Mesothelial cell of epicardium (in vitro differentiated cells): Measurements from ENCODE around the gene FBXW12. TPM values are rescaled to one million over a fixed set of nuclear protein-coding genes. Genes with fewer than 3 reads are reported as not detected.

Source experiments
- DNase-seq, 2 experiments: peaks; one replicate each; pipeline ENCODE4 v3.0.0; 2021; ENCODE audit warnings: low spot score in 2 of 2; ENCODE audit not compliant: unreplicated experiment in 2 of 2
- H3K27ac Mint-ChIP-seq: 2 replicates; pipeline ENCODE4 v1.8.0; 2021; ENCODE audit warnings: mixed read lengths
- H3K27me3 Mint-ChIP-seq: 2 replicates; pipeline ENCODE4 v1.8.0; 2021; ENCODE audit warnings: low read depth, mixed read lengths
- H3K36me3 Mint-ChIP-seq: 2 replicates; pipeline ENCODE4 v1.8.0; 2021; ENCODE audit warnings: mixed read lengths
- H3K4me1 Mint-ChIP-seq: 2 replicates; pipeline ENCODE4 v1.8.0; 2021; ENCODE audit warnings: mixed read lengths
- H3K4me3 Mint-ChIP-seq: 2 replicates; pipeline ENCODE4 v1.8.0; 2021; ENCODE audit warnings: mild to moderate bottlenecking, moderate library complexity, mixed read lengths
- H3K9me3 Mint-ChIP-seq: 2 replicates; pipeline ENCODE4 v1.8.0; 2021; ENCODE audit warnings: mixed read lengths
- total RNA-seq: library from RNA; stranded (reverse); gene quantifications from 3 replicates; pipeline ENCODE4 v1.2.1, GENCODE V29; 2021
- TF ChIP-seq, protein P1 (sequence below): fragments of 200-600 bp; sonication (generic); IDR thresholded peaks from one replicate; pipeline ENCODE4 v1.5.0; 2021; ENCODE audit warnings: antibody characterized with exemption; ENCODE audit not compliant: unreplicated experiment

Gene FBXW12
- total RNA-seq, 1 donor from 2014 or later = 0.47 TPM

DNA sequence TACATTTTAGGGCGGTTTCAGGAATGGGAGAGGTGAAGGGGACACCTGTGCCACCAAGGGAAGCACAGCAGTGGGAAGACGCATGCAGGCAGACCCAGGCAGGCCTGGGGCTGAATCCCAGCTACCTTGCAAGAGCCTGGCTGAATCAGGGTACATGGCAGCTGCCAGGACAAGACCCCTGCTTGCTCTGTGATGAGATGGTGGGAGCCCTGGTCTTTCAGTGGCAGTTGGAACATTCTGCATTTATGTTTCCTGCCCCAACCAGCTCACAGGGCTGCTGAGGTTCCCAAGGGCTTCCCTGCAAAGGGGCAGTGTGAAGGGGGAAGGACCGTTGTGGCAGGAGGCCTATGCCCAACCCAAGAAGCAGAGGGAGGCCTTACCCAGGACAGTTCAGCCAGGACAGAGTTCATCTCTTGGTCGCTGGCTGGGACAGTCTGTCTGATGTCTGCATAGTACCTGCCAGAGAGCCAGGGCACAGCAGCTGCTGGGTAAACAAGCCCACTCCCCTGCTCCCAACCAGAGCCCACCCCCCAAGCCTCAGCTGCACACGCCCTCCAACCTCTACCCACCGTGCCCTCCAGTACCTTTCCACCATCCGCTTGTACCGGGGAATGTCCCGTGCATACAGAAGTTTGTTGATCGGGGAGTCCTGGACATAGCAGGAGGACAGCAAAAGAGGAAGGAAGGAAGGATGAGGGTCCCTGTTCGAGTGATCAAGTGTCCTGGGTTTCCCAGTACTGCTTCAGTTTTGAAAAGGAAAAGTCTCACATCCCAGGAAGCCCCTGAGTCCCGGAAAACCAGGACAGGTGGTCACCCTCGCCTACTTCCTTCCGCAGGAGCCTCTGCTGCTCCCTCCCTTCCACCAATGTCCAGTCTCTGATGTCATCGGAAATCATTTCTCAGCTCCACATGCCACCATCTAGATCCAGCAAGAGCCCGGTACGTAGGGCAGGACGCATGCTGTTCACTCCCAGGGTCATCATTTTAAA is 34.7 kb downstream of the FBXW12 start:
- Mint-ChIP-seq H3K27me3 (no peaks in the 10 kb centered on the region), H3K27ac (no peak overlapping the region), H3K4me3 (no peak overlapping the region), H3K9me3 (no peaks in the 10 kb centered on the region), H3K4me1 (no peaks in the 10 kb centered on the region), H3K36me3 (peaks cover 19% of the 10 kb centered on the region)
- no peak for DNase-seq
- TF ChIP-seq, protein P1, sequence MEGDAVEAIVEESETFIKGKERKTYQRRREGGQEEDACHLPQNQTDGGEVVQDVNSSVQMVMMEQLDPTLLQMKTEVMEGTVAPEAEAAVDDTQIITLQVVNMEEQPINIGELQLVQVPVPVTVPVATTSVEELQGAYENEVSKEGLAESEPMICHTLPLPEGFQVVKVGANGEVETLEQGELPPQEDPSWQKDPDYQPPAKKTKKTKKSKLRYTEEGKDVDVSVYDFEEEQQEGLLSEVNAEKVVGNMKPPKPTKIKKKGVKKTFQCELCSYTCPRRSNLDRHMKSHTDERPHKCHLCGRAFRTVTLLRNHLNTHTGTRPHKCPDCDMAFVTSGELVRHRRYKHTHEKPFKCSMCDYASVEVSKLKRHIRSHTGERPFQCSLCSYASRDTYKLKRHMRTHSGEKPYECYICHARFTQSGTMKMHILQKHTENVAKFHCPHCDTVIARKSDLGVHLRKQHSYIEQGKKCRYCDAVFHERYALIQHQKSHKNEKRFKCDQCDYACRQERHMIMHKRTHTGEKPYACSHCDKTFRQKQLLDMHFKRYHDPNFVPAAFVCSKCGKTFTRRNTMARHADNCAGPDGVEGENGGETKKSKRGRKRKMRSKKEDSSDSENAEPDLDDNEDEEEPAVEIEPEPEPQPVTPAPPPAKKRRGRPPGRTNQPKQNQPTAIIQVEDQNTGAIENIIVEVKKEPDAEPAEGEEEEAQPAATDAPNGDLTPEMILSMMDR = no peak

DNA sequence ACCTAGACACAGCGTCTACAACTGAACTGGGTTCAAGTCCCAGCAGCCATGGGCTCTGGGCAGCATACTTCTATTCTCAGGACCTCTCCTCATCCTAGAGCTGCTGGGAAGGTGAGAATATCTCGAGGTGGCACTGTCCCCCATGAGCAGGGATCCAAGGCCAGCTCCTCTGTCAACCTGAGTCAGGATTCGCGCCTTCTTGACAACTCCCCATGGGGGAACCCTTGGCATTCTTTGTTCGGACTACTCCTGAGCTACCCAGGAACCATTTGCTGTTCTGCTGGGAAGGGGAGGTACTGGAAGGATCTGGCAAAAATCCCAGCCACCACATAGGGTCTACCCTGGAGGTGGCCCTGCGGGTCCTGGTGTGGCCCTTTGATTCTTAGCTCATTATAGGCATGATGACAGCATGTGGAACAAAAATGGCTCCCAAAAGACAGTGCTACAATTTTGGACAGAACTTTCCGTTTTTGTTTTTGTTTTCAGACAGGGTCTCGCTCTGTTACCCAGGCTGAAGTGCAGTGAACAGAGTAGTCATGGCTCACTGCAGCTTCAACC is 35.6 kb downstream of the FBXW12 start:
- no peak overlapping the region for H3K27ac Mint-ChIP-seq
- H3K36me3 Mint-ChIP-seq = peaks cover 20% of the 10 kb centered on the region
- TF ChIP-seq, protein P1 = no peak
- no peaks in the 10 kb centered on the region for H3K27me3 Mint-ChIP-seq
- no peaks in the 10 kb centered on the region for H3K9me3 Mint-ChIP-seq
- no peaks in the 10 kb centered on the region for H3K4me1 Mint-ChIP-seq
- H3K4me3 Mint-ChIP-seq = no peak overlapping the region
- peak in 1 of 2 experiments; percentile 34 for DNase-seq

DNA sequence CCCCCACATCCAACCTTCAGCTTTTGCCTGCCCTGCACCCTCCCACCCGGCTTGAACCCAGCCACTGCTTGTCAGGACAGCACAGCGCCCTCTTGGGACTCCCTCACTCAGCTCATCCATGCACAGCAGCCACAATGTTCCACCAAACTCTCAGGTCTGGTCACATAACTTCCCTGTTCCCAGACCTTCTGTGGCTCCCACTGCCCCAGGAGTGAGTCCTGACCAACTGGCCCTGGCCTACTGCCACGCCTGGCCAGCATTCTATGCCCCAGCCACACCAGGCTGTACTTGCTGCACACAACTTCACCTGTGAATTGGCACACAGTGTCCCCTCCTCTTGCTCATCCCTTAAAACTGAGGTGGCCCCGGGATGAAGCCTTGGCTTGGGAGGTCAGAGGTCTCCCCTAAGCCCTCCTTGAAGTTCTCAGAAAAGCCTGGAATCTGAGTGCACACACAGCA is 36.8 kb downstream of the FBXW12 start:
- Mint-ChIP-seq H3K36me3 (peaks cover 25% of the 10 kb centered on the region), H3K4me1 (no peaks in the 10 kb centered on the region), H3K27ac (no peak overlapping the region), H3K9me3 (no peaks in the 10 kb centered on the region), H3K4me3 (no peak overlapping the region), H3K27me3 (no peaks in the 10 kb centered on the region)
- TF ChIP-seq, protein P1 = no peak
- DNase-seq = no peak

DNA sequence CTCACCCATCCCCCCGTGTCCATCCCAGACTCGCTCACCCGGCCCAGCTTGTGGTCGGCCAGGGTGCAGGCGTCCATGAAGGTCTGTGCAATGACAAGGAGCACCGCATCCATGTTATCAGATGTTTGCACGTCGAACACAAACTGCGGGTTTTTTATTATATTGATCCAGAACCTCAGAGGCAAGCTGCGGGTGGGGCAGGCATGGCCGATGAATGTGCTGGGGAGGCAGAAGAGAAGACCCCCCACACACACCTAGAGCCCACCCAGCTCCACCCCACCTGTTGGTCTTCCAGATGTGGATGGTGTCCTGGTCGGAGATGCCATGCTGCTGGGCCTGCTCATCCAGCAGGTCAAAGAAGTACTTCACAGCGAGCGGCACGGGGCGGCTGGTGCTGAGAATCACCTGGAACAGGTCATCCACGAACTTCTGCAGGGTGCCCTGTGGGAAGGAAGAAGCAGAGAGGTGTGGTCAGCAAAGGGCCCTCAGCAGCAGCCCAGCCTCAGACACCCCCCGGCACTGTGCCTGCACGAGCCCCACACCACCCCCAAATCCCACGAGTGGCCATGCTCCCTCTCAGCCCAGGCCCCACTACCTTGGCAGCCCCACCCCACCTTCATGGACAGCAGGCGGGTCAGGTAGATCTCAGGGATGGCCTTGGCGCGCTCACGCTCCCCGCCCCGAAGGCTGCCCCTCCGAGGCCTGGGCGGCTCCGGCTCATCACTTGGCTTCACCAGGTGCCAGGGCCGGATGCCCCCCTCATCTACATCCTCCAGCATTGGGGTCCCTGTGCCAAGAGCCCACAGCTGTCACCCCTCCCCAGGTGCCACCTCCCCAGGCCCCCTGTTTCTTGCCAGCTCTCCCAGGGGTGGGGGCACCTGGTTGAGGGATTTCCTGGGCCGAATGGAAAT is 37.5 kb downstream of the FBXW12 start:
- Mint-ChIP-seq H3K4me1 (no peaks in the 10 kb centered on the region), H3K27me3 (no peaks in the 10 kb centered on the region), H3K9me3 (no peaks in the 10 kb centered on the region), H3K4me3 (no peak overlapping the region), H3K27ac (no peak overlapping the region), H3K36me3 (peaks cover 28% of the 10 kb centered on the region)
- no peak for DNase-seq
- TF ChIP-seq, protein P1 = no peak
